OCI-LY7 (cell line): ENCODE data around the gene RUSF1. TPM values are rescaled to one million over a fixed set of nuclear protein-coding genes. Genes with fewer than 3 reads are reported as not detected.

Experiments
- BruUV-seq: library from RNA; stranded (reverse); fragments of 400-500 nt; replicated peaks from 2 replicates; lab custom pipeline; 2021; lab: Mats Ljungman, UMichigan
- CTCF ChIA-PET: fragments of 300-600 bp; sonication (Branson Sonifier 250); formaldehyde crosslinking; loops from one replicate; lab custom pipeline; 2022; ENCODE audit warnings: antibody characterized with exemption; ENCODE audit not compliant: unreplicated experiment; lab: Charles Lee
- POLR2A ChIA-PET: fragments of 300-600 bp; sonication (Branson Sonifier 250); formaldehyde crosslinking; loops from one replicate; lab custom pipeline; 2022; ENCODE audit warnings: antibody characterized with exemption; lab: Charles Lee
- DNase-seq: peaks from one replicate; pipeline ENCODE4 v3.0.0-alpha.2; 2015; ENCODE audit warnings: low spot score
- H2AFZ ChIP-seq: fragments of 200-600 bp; sonication (generic), shearing (Covaris generic); 2 replicates; pipeline ENCODE4 v1.6.1; 2014; ENCODE audit warnings: mild to moderate bottlenecking, antibody characterized with exemption, low read length, moderate library complexity
- H3K27ac ChIP-seq: fragments of 200-600 bp; sonication (generic); 2 replicates; pipeline ENCODE4 v1.5.1; 2014; ENCODE audit warnings: mixed run types, low read depth, mild to moderate bottlenecking, moderate library complexity, low read length, inconsistent platforms; ENCODE audit not compliant: poor library complexity, severe bottlenecking
- H3K36me3 ChIP-seq: fragments of 200-600 bp; sonication (generic); 2 replicates; pipeline ENCODE4 v1.6.1; 2014; ENCODE audit warnings: mild to moderate bottlenecking, antibody characterized with exemption, low read length, moderate library complexity, mixed read lengths; ENCODE audit not compliant: insufficient read depth
- H3K4me1 ChIP-seq: fragments of 200-600 bp; sonication (generic); 2 replicates; pipeline ENCODE4 v1.5.1; 2014; ENCODE audit warnings: mild to moderate bottlenecking, low read length; ENCODE audit not compliant: insufficient read depth, poor library complexity, severe bottlenecking
- H3K4me2 ChIP-seq: fragments of 200-600 bp; sonication (generic); 2 replicates; pipeline ENCODE4 v1.6.1; 2014; ENCODE audit warnings: mild to moderate bottlenecking, low read length
- H3K4me3 ChIP-seq: fragments of 200-600 bp; sonication (generic); 2 replicates; pipeline ENCODE4 v1.5.1; 2014; ENCODE audit warnings: mild to moderate bottlenecking, low read depth, low read length; ENCODE audit not compliant: poor library complexity, severe bottlenecking
- H3K79me2 ChIP-seq: fragments of 200-600 bp; sonication (generic); 2 replicates; pipeline ENCODE4 v1.6.1; 2016; ENCODE audit warnings: low read depth, mild to moderate bottlenecking, low read length, moderate library complexity, mixed read lengths; ENCODE audit not compliant: insufficient read depth
- H3K9me2 ChIP-seq: fragments of 200-600 bp; sonication (generic); 2 replicates; pipeline ENCODE4 v1.6.1; 2016; ENCODE audit warnings: mild to moderate bottlenecking, low read length, mixed read lengths; ENCODE audit not compliant: insufficient read depth
- H3K9me3 ChIP-seq: fragments of 200-600 bp; sonication (generic); 2 replicates; pipeline ENCODE4 v1.6.1; 2014; ENCODE audit warnings: mild to moderate bottlenecking, mixed run types, low read length, mixed read lengths
- H4K20me1 ChIP-seq: fragments of 200-600 bp; sonication (generic); 2 replicates; pipeline ENCODE4 v1.6.1; 2014; ENCODE audit warnings: mild to moderate bottlenecking, antibody characterized with exemption, low read length, moderate library complexity, mixed read lengths; ENCODE audit not compliant: insufficient read depth
- EZH2phosphoT487 ChIP-seq: fragments of 200-600 bp; sonication (generic); IDR thresholded peaks from 2 replicates; pipeline ENCODE4 v1.6.1; 2018; ENCODE audit warnings: low read depth, borderline replicate concordance, mild to moderate bottlenecking, mixed run types, antibody characterized with exemption, low read length, moderate library complexity, mixed read lengths
- intact Hi-C: fragments of 100-400 bp; cut with micrococcal nuclease; formaldehyde crosslinking; loops from one replicate; pipeline ENCODE4 v1.10.0; 2022; ENCODE audit not compliant: unreplicated experiment
- total RNA-seq, 2 experiments: library from RNA; depleted of rRNA in 1 of 2; stranded (reverse); fragments of >200 nt in 1 of 2; shearing (Covaris generic) in 1 of 2; gene quantifications; 2 replicates each; pipeline ENCODE4 v1.2.3, GENCODE V29; 2014 to 2022
- TF ChIP-seq, protein P1 (sequence below): fragments of 200-600 bp; sonication (generic); conservative IDR thresholded peaks from 2 replicates; pipeline ENCODE4 v1.5.1; 2014; ENCODE audit warnings: mild to moderate bottlenecking, antibody characterized with exemption, low read length, moderate library complexity, mixed read lengths

Gene RUSF1
- total RNA-seq, 2 experiments from 2014 or later, result 28.6 to 40.4 TPM

DNA sequence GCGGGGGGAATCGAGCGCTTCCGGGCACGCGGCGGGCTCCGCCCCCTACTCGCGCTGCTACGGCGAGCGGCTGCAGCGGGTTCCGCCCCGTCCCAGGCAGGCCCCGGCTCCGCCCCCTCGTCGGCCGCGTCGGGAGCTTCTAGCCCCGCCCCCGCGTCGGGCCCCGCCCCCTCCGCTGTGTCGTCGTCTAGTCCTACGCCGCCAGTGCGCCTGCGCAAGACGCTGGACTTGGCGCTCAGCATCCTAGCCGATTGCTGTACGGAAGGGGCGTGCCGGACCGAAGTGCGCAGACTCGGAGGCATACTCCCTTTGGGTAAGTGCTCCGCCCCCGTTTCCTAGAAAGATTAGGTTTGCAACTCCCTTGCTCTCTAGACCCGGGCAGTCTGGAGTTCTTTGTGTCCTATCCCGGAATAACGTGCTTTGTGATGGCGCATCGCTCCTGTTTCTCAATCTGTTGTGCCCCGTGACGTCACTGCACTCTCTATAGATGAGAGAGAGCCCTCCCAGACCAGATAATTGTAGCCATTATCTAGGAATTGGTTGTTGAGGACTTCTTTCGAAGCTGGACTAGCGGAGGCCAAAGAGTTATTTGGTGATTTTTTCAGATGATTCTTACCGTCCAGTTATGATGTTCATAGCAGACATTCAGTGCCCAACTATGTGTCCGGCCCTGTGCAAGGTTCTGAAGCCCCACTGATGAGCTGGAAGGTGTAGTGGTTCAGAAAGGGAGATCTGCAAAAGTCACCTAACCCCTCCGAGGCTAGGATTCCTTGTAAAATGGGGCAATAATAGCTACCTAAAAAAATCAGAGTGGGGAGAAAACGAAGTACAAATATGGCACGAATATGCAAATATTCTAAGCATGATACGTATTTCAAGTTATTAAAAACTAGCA is 48.3 kb downstream of the RUSF1 start:
- no peak for TF ChIP-seq EZH2phosphoT487
- TF ChIP-seq, protein P1, sequence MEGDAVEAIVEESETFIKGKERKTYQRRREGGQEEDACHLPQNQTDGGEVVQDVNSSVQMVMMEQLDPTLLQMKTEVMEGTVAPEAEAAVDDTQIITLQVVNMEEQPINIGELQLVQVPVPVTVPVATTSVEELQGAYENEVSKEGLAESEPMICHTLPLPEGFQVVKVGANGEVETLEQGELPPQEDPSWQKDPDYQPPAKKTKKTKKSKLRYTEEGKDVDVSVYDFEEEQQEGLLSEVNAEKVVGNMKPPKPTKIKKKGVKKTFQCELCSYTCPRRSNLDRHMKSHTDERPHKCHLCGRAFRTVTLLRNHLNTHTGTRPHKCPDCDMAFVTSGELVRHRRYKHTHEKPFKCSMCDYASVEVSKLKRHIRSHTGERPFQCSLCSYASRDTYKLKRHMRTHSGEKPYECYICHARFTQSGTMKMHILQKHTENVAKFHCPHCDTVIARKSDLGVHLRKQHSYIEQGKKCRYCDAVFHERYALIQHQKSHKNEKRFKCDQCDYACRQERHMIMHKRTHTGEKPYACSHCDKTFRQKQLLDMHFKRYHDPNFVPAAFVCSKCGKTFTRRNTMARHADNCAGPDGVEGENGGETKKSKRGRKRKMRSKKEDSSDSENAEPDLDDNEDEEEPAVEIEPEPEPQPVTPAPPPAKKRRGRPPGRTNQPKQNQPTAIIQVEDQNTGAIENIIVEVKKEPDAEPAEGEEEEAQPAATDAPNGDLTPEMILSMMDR, result no peak
- Histone ChIP-seq H3K79me2 (peaks cover 35% of the 10 kb centered on the region; the same call in 1 of the 2 replicates), H3K4me2 (peak overlapping the region; percentile 88), H3K9me2 (no peaks in the 10 kb centered on the region), H3K36me3 (peaks cover 13% of the 10 kb centered on the region; the same call in 1 of the 2 replicates), H4K20me1 (peaks cover 23% of the 10 kb centered on the region), H3K4me3 (peak overlapping the region; percentile 92), H3K9me3 (no peaks in the 10 kb centered on the region), H3K4me1 (peaks cover 34% of the 10 kb centered on the region), H3K27ac (peak overlapping the region; percentile 80), H2AFZ (peak overlapping the region; percentile 60)
- DNase-seq, result peak; percentile 100
- intact Hi-C loops, result loop anchor here (1.0 to 10.0 kb wide), 6 partner anchors 237 to 415 kb away; partner anchors contain the start of genes KAT8, ZNF646 and ZNF668
- BruUV-seq, result no TSS peak
- CTCF ChIA-PET, result interaction anchor here (0.6 to 1.3 kb wide), 4 partner anchors 17 to 743 kb away, joined by 3 to 4 read pairs (median 3); no protein-coding TSS in a partner anchor
- POLR2A ChIA-PET, result interaction anchor here (0.7 to 1.9 kb wide), 9 partner anchors 17 to 437 kb away, joined by 3 to 6 read pairs (median 3); partner anchors contain the start of genes ZNF267, ZNF646 and ZNF668

DNA sequence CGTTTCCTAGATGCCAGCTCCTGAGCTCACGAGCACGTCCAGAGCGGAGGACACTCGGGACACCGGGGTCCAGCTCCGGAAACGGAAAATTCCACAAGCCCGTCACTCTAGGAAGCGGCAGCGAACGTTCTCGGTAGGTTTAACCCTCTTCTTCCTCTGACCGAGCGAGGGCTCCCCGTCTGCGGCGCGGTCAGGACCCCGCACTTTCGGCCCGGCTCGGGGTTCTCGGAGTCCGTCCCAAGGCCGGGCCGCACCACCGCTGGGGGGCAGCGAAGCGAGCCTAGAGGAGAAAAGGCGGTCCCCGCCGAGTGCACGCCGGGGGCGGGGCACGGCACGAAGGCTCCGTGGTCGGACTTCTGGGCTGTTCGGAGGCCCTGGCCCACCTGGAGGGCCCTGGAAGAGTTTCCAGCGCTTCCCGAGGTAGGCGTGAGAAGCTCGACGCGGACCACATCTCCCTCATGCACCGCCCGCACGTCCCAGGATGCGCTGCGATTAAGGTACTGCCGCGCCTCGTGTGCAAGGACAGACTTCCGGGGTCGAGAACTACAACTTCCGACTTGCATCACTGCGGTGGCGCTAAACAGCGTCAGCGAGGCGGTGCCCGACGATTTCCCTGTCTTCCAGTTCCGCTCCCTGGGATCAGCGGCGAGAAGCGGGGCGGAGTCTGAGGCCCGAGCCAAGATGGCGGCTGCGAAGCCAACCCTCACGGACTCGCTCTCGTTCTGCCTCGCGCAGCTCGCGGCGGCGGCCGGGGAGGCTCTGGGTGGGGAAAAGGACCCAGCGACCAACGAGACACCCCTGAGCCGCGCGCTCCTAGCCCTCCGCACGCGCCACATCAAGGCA is 49.1 kb downstream of the RUSF1 start, which contains the start of gene ARMC5:
Gene ARMC5, plus strand, starts transcription at position 658 of the 843 bp plus-strand sequence. Its CDS starts 24 bp downstream, at position 682.
- peak; percentile 98 for DNase-seq
- intact Hi-C loops, result loop anchor here (1.0 to 10.0 kb wide), 6 partner anchors 238 to 416 kb away; partner anchors contain the start of genes KAT8, ZNF646 and ZNF668
- Histone ChIP-seq H3K79me2 (peaks cover 36% of the 10 kb centered on the region; the same call in 1 of the 2 replicates), H4K20me1 (peaks cover 23% of the 10 kb centered on the region), H3K9me2 (no peaks in the 10 kb centered on the region), H3K4me3 (peak within 1 kb of the TSS; percentile 92), H2AFZ (peak within 1 kb of the TSS; percentile 60), H3K27ac (peak within 1 kb of the TSS; percentile 80), H3K4me2 (peak within 1 kb of the TSS; percentile 88), H3K36me3 (peaks cover 13% of the 10 kb centered on the region; the same call in 1 of the 2 replicates), H3K4me1 (peaks cover 35% of the 10 kb centered on the region), H3K9me3 (no peaks in the 10 kb centered on the region)
- ChIA-PET CTCF (interaction anchor here (0.6 to 1.3 kb wide), 5 partner anchors 16 to 742 kb away, joined by 3 to 10 read pairs (median 3); no protein-coding TSS in a partner anchor), POLR2A (interaction anchor here (0.7 to 2.0 kb wide), 6 partner anchors 16 to 437 kb away, joined by 3 to 6 read pairs (median 3); partner anchors contain the start of genes ZNF646 and ZNF668)
- TF ChIP-seq EZH2phosphoT487, result no peak
- TF ChIP-seq, protein P1, result peak; percentile 74
- no TSS peak for BruUV-seq
